Stimulated activated CD8-positive, alpha-beta memory T cell treated with anti-CD3 and anti-CD28 coated beads, Interleukin-15, amount 100 ng/mL, for 24 hours (primary cell): ENCODE measurements around the gene STXBP5L.
"Not testable (repeated sequence)": the region's sequence is repeated elsewhere in the genome, so short reads cannot be mapped to it uniquely, and the experiment has no call there.

ENCODE experiments used
- DNase-seq: peaks from one replicate; pipeline ENCODE4 v3.0.0-alpha.2; 2020; ENCODE audit warnings: low read depth

The STXBP5L gene

DNA sequence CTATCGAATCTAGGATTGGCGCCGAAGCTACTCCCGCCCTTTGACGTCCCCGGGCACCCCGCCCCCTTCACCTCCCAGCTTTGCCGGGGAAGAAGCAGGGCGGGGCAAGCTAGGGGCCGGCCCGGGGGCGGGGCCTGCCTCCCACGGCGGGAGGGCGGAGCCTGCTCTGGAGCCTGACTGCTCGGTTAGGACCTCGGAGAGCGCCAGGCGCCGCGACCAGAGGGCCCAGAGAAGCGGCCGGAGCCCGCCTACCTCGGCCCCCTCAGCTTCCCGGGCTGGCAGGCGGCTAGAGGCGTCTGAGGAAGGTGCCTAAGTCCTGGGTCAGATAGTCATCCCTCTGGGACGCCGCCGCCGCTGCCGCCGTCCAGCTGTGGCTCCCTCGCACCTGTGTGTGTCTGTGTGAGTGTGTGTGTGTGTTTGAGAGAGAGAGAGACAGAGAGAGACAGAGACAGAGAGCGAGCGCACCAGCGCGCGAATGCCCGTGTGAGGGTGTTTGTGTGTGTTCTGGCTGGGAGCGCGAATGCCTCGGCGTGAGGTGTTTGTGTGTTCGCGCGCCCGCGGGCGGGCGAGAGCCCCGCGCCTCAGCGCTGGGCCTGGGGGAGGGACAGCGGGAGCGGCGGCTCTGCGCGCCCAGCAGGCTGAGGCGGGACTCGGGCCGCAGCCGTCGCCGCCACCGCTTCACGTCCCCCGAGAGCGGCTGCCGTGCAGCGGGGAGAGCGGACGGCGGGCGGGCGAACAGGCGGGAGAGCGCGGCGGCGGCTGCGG lies at the start of gene STXBP5L:
Gene STXBP5L (plus strand): TSS at position 176 of the 765 bp plus-strand sequence. CDS start 1,374 bp downstream, outside the sequence.
- peak; percentile 20 for DNase-seq

GRCh38 chr3:120858521-120858920 lies 49.5 kb upstream of the STXBP5L start:
- DNase-seq, result no peak

DNA sequence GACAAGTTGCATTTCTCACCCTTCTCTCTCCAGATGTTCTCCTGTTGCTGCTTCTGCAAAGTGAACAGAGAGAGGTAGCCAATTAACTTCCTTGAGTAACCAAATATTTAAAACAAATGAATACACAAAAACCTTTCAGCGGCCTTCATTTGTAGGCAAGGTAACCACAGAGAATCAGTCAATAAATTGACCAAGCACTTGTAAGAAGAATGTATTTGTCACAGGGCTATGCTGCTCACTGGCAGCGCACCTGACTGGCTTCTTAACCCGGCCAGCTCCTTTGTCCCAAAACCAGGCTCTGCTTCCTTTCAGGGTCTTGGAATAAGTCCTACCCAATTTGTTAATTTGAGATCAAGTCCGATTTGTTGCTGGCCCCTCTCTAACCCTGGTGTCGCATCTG lies 43.5 kb upstream of the STXBP5L start:
- no peak for DNase-seq

DNA sequence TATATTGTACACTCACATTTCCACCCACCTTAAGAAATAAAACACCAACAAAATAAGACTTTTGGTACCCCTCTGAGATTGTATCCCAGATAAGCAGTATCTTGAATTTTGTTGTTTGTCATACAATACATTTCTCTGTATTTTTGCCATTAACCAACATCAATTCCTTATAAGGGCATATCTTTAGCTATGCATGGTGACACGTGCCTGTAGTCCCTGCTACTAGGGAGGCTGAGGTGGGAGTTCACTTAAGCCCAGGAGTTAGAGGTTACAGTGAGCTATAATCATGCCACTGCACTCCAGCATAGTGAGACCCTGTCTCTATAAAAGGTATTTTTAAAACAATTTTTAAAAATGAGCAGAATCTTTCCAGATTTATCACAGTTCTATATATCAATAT lies 32.5 kb upstream of the STXBP5L start:
- no peak for DNase-seq

GRCh38 chr3:120875989-120876388 lies 32.0 kb upstream of the STXBP5L start:
- DNase-seq, result no peak

GRCh38 chr3:120879411-120879810 lies 28.6 kb upstream of the STXBP5L start:
- DNase-seq, result no peak

- no peak for DNase-seq
These were observed 15.1 kb upstream of the STXBP5L start for GRCh38 chr3:120892921-120893320.

DNA sequence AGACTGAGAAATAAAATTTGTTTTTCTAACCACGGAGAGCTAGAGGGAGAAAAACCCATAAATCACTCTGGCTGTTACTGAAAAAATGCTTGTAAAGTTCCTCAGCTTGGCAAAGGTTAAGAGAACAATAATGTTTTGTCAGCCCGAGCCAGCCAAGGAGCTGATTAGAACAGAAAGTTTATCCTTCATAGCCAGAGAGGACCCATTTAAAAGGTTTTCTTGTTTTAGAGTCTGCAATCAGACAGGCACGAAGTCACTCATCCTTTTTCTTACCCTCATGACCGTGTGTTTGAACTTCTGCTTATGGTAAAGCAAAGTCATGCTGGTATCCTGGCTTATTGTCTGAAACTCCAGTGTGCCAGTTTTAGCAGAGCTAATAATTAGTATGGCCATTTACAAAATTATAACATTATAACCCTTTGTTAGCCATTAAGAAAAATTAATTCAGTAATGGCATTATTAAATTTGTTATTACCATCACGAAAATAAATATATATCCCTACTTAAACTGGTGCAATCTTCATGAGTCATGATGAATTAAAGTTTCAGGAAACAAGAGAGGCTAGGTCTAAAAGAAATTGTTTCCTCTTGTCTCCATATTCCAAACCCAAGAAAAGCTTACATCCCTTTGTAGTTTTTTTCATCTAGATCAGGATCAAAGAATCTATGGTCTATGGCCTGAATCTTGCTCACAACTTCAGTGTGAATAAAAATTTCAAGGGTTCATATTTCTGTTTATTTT lies 13.5 kb upstream of the STXBP5L start:
- DNase-seq, result no peak

GRCh38 chr3:120901716-120902115 lies 6.3 kb upstream of the STXBP5L start:
- DNase-seq, result not testable (repeated sequence)

DNA sequence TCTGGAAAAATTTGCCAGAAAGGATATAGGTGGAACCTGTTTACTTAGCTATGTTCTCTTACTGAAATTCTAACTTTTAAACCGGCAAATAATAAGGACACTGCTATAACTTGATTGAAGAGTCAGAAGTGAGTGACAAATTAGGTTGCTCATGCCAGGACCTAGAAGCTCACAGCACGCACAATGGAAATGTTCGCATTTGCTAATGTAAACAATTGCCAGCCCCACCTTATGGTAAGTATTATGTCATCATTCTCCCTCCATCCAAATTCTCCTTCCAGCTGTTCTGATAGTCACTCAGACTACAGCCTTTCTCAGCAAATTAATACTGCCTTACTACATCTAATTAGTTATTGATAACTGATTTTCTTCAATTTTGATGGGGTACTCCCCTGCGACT lies 4.8 kb upstream of the STXBP5L start:
- no peak for DNase-seq

DNA sequence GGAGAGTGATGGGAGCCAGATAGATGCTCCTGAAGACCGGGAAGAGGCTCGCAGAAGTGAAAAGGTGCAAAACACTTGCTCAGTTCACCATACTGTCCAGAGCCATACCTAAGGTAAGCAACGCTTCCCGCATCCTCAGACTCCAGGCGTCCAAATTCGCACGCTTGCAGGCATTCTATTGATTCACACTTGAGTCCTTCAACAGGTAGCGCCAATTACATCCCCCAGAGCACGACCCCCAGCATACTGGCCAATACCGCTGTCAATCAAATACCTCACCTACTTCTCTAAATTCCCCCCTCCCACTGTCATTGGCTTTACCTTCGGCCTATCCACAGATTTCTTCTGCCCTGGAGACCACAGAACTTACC lies 361 bp upstream of the STXBP5L start:
- no peak for DNase-seq

- DNase-seq, result no peak
These were observed 993 bp downstream of the STXBP5L start for GRCh38 chr3:120908795-120909601.

DNA sequence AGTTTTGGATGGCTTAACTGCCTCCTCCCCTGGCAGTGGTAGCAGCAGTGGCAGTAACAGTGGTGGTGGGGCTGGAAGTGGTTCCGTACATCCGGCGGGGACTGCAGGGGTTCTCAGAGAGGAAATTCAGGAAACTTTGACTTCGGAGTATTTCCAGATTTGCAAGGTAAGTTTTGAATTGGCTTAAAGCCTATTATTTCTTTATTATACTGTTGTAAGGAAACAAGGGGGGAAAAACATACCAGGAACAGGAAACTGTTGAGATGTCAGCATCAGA lies 1.5 kb downstream of the STXBP5L start:
- no peak for DNase-seq

- no peak for DNase-seq
These were observed 18.1 kb downstream of the STXBP5L start for GRCh38 chr3:120926146-120926545.

- no peak for DNase-seq
These were observed 21.0 kb downstream of the STXBP5L start for GRCh38 chr3:120928991-120929390.

GRCh38 chr3:120931593-120931992 lies 23.6 kb downstream of the STXBP5L start:
- no peak for DNase-seq

- no peak for DNase-seq
These were observed 48.1 kb downstream of the STXBP5L start for GRCh38 chr3:120956143-120956542.

DNA sequence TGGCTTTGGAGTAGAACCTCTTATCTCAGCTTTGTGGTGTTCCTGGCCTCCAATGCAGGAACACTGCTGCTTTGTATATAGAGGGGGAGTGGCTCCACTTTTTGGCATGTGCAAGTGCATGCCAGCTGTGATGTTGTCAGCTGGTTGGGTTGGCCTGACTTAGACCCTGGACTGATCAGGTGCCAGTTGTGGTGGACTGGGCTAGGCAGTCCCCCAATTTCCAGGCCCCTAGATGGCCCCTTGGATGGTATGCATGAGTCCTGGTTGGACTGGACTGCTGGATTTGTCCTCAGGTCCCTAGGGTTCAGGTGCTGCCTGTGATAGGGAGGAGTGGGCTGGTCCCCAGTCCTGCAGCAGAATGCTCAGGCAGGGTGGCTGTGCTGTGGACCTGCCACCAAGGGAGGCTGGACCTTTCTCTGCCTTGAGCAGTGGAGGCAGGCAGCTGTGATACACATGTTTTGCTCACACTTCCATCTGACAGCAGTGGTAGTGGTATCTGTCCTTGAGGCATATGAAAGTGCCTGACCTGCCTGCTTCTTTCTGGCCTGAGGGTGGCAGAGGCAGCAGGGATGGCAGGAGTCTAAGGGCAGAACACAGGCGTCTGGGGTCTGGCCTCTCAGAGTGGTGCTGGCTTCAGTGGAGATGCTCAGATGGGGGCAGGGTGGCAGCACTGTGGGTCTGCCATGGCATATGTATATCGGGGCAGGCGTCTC lies 74.8 kb downstream of the STXBP5L start:
- DNase-seq, result no peak

- no peak for DNase-seq
These were observed 75.3 kb downstream of the STXBP5L start for GRCh38 chr3:120983321-120983665.

DNA sequence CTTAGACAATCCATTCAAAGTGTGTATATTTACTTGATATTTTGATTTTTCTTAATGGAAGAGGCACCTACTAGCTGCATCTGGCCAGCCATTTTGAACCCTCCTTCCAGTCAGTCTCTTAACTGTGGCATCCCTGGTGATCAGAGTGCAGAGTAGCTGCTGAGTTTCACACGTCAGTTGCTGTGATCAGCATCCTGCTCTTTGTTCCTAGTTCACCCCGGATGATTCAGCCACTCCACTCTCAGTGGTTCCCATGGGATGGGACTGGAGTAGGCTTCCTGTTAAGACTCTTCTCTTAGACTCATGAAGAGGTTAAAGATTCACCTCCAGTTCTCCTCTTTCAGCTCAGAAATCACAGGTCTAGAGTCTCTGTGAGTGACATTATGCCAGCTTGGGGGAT lies 75.8 kb downstream of the STXBP5L start:
- no peak for DNase-seq

- no peak for DNase-seq
These were observed 77.2 kb downstream of the STXBP5L start for GRCh38 chr3:120985242-120985641.

DNA sequence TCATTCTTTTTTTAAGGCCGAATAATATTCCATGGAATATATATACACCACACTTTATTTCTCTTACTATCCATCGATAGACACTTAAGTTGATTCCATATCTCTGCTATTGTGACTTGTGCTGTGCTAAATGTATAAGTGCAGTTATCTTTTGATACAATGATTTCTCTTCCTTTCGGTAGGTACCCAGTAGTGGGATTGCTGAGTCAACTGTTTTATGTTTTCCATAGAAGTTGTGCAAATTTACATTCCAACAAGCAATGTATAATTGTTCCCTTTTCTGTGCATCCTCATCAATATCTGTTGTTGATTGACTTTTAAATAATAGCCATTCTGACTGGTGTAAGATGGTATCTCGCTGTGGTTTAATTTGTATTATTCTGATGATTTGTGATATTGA lies 81.0 kb downstream of the STXBP5L start:
- no peak for DNase-seq
